Left lung (tissue), 10 donors: ENCODE measurements around the gene TSFM. TPM values are rescaled to one million over a fixed set of nuclear protein-coding genes. Genes with fewer than 3 reads are reported as not detected.

Experiments
- ATAC-seq: fragments of 200-7000 bp; cut with Tn5 transposase; one replicate; pipeline ENCODE4 v1.9.1; 2020; ENCODE audit warnings: moderate library complexity
- DNase-seq, 4 donors: peaks; one replicate each; pipeline ENCODE4 v3.0.0-alpha.2; 2013 to 2020
- H3K27ac ChIP-seq, 2 donors: fragments of 200-600 bp; sonication (generic) in 1 of 2; one replicate each; pipeline versions ENCODE4 v1.5.0 to v1.8.0; 2020 to 2021
- H3K27me3 ChIP-seq, 2 donors: fragments of 200-600 bp; sonication (generic) in 1 of 2; one replicate each; pipeline versions ENCODE4 v1.5.0 to v1.8.0; 2020 to 2021
- H3K36me3 ChIP-seq, 2 donors: fragments of 200-600 bp; sonication (generic) in 1 of 2; one replicate each; pipeline versions ENCODE4 v1.5.0 to v1.8.0; 2020 to 2021
- H3K4me1 ChIP-seq, 2 donors: fragments of 200-600 bp; one replicate each; pipeline ENCODE4 v1.8.0; 2021
- H3K4me3 ChIP-seq, 2 donors: fragments of 200-600 bp; sonication (generic) in 1 of 2; one replicate each; pipeline versions ENCODE4 v1.5.0 to v1.8.0; 2020 to 2021; ENCODE audit warnings: mild to moderate bottlenecking in 1 of 2
- H3K9me3 ChIP-seq, 2 donors: fragments of 200-600 bp; sonication (generic) in 1 of 2; one replicate each; pipeline versions ENCODE4 v1.5.0 to v1.8.0; 2020 to 2021
- CTCF ChIP-seq, 2 donors: fragments of 200-600 bp; sonication (generic) in 1 of 2; IDR thresholded peaks; one replicate each; pipeline versions ENCODE4 v1.5.0 to v1.8.0; 2021; ENCODE audit warnings: antibody characterized with exemption in 2 of 2
- intact Hi-C, 2 donors: fragments of 100-400 bp; cut with DNase I; formaldehyde crosslinking; loops; one replicate each; pipeline versions ENCODE4 v1.11.2 to v1.14.2; 2022
- polyA plus RNA-seq, 6 donors: library from polyadenylated mRNA; unstranded; fragments of 120-200 nt; gene quantifications; one replicate each; pipeline ENCODE4 v1.2.1, GENCODE V29; 2013; ENCODE audit not compliant: insufficient read length in 6 of 6
- total RNA-seq, 2 donors: library from RNA; stranded (reverse); fragmentation: NEBNext Ultra II Directional; extraction: Animal tissue kit (Norgen Biotek cat#: 25700); gene quantifications; one replicate each; pipeline ENCODE4 v1.2.1, GENCODE V29; 2021
- donor health status: DM: no; HTN: yes; CAD: no.
- donor health status: DM: no; HTN: no; CAD: no.

The TSFM gene
- total and polyA plus RNA-seq, 8 donors = 25.6 to 35.3 (median 30.7) TPM

GRCh38 chr12:57830393-57830792, 47.8 kb downstream of the TSFM start:
- H3K9me3 ChIP-seq = no peaks in the 10 kb centered on the region
- ATAC-seq (no peak), DNase-seq (no peak)
- H3K27me3 ChIP-seq = no peaks in the 10 kb centered on the region
- peaks cover 18 to 41% of the 10 kb centered on the region in 2 donors for H3K36me3 ChIP-seq
- peak overlapping the region; percentile 55 to 60 for H3K27ac ChIP-seq
- H3K4me3 ChIP-seq = no peak overlapping the region
- H3K4me1 ChIP-seq = peaks cover 60 to 70% of the 10 kb centered on the region in 2 donors
- no peak for TF ChIP-seq CTCF (IDR thresholded peaks at IDR 0.05)
- intact Hi-C loops = loop anchor here in 1 of 2 donors (5.0 kb wide), 1 partner anchor 67 kb away; no protein-coding TSS in a partner anchor

GRCh38 chr12:57832966-57833365, 50.4 kb downstream of the TSFM start:
- intact Hi-C loops = loop anchor here in 1 of 2 donors (5.0 kb wide), 1 partner anchor 64 kb away; no protein-coding TSS in a partner anchor

GRCh38 chr12:57833672-57834071, 51.1 kb downstream of the TSFM start:
- intact Hi-C loops = loop anchor here in 1 of 2 donors (5.0 kb wide), 1 partner anchor 64 kb away; no protein-coding TSS in a partner anchor
- ATAC-seq (no peak), DNase-seq (no peak)
- Histone ChIP-seq H3K36me3 (peaks cover 0 to 8% of the 10 kb centered on the region in 2 donors), H3K27me3 (no peaks in the 10 kb centered on the region), H3K27ac (peak overlapping the region; percentile 53 to 60), H3K9me3 (no peaks in the 10 kb centered on the region), H3K4me1 (peaks cover 93 to 100% of the 10 kb centered on the region in 2 donors), H3K4me3 (no peak overlapping the region)
- TF ChIP-seq CTCF (IDR thresholded peaks at IDR 0.05) = no peak

More at GRCh38 chr12:57832966-57833365, 50.4 kb downstream of the TSFM start:
- H3K27ac ChIP-seq = peak overlapping the region; percentile 53 to 60
- H3K27me3 ChIP-seq = no peaks in the 10 kb centered on the region
- peaks cover 0 to 15% of the 10 kb centered on the region in 2 donors for H3K36me3 ChIP-seq
- no peak for DNase-seq
- no peaks in the 10 kb centered on the region for H3K9me3 ChIP-seq
- TF ChIP-seq CTCF (IDR thresholded peaks at IDR 0.05) = no peak
- no peak overlapping the region for H3K4me3 ChIP-seq
- H3K4me1 ChIP-seq = peaks cover 86 to 96% of the 10 kb centered on the region in 2 donors
- ATAC-seq = peak; percentile 44

- no peaks in the 10 kb centered on the region for H3K27me3 ChIP-seq
- no peak for TF ChIP-seq CTCF (IDR thresholded peaks at IDR 0.05)
- peaks cover 0 to 2% of the 10 kb centered on the region in 2 donors for H3K36me3 ChIP-seq
- intact Hi-C loops = loop anchor here in 1 of 2 donors (5.0 kb wide), 1 partner anchor 63 kb away; no protein-coding TSS in a partner anchor
- peak overlapping the region; percentile 26 to 75 for H3K27ac ChIP-seq
- no peak for ATAC-seq
- no peaks in the 10 kb centered on the region for H3K9me3 ChIP-seq
- H3K4me1 ChIP-seq = peaks cover 98 to 100% of the 10 kb centered on the region in 2 donors
- H3K4me3 ChIP-seq = no peak overlapping the region
- no peak for DNase-seq
Observed at GRCh38 chr12:57834086-57834876, 51.7 kb downstream of the TSFM start.
